Gastrocnemius medialis (tissue), 4 donors: ENCODE results near the gene LMAN1. TPM values are rescaled to one million over a fixed set of nuclear protein-coding genes. Genes with fewer than 3 reads are reported as not detected.

Source experiments
- ATAC-seq, 2 donors: fragments of 150-250 bp; one replicate each; pipeline ENCODE4 v1.9.1; 2016
- DNase-seq, 2 donors: peaks; one replicate each; pipeline ENCODE4 v3.0.0-alpha.2; 2019
- H3K27ac ChIP-seq, 4 donors: fragments of 200-600 bp; sonication (generic); 1 replicate in 1 of 4; 2 replicates in 3 of 4; pipeline ENCODE4 v1.5.1; 2016 to 2018; ENCODE audit warnings: mild to moderate bottlenecking in 2 of 4, moderate library complexity in 1 of 4
- H3K27me3 ChIP-seq, 3 donors: fragments of 200-600 bp; sonication (generic) in 2 of 3; 1 replicate in 1 of 3; 2 replicates in 2 of 3; pipeline versions ENCODE4 v1.5.1 to v1.6.0; 2016 to 2019; ENCODE audit warnings: mild to moderate bottlenecking in 1 of 3, moderate library complexity in 1 of 3
- H3K36me3 ChIP-seq, 2 donors: fragments of 200-600 bp; sonication (generic) in 1 of 2; one replicate each; pipeline ENCODE4 v1.5.1; 2017 to 2018
- H3K4me1 ChIP-seq, 2 donors: fragments of 200-600 bp; sonication (generic) in 1 of 2; one replicate each; pipeline ENCODE4 v1.5.1; 2016 to 2017; ENCODE audit warnings: mild to moderate bottlenecking in 2 of 2
- H3K4me3 ChIP-seq, 4 donors: fragments of 200-600 bp; sonication (generic) in 3 of 4; 1 replicate in 1 of 4; 2 replicates in 3 of 4; pipeline ENCODE4 v1.5.1; 2016 to 2019; ENCODE audit warnings: mild to moderate bottlenecking in 2 of 4
- H3K9me3 ChIP-seq, 3 donors: fragments of 200-600 bp; sonication (generic) in 2 of 3; 1 replicate in 1 of 3; 2 replicates in 2 of 3; pipeline ENCODE4 v1.5.1; 2016 to 2019
- CTCF ChIP-seq, 5 experiments: fragments of 450-650 bp in 3 of 5; fragments of 200-600 bp in 2 of 5; sonication (generic) in 2 of 5; IDR thresholded peaks in 4 of 5; conservative IDR thresholded peaks in 1 of 5; 1 replicate in 4 of 5; 2 replicates in 1 of 5; pipeline ENCODE4 v1.5.1; 2016 to 2019; ENCODE audit warnings: antibody characterized with exemption in 5 of 5, mild to moderate bottlenecking in 3 of 5, moderate library complexity in 3 of 5
- POLR2A ChIP-seq, 2 donors: fragments of 450-650 bp; IDR thresholded peaks; one replicate each; pipeline ENCODE4 v1.6.1; 2017; ENCODE audit warnings: antibody characterized with exemption in 2 of 2, mild to moderate bottlenecking in 2 of 2, moderate library complexity in 2 of 2
- in situ Hi-C, 4 donors: fragments of 200-750 bp; cut with MboI; loops; one replicate each; pipeline versions ENCODE4 v1.15.0 to v1.8.0; 2017; ENCODE audit warnings: low sequenced_read_pairs in 4 of 4
- intact Hi-C: fragments of 100-400 bp; cut with DNase I; formaldehyde crosslinking; loops from one replicate; pipeline ENCODE4 v1.15.1; 2023; ENCODE audit warnings: low total_unique reads
- total RNA-seq, 4 donors: library from RNA; depleted of rRNA; stranded (reverse); fragments of >200 nt; gene quantifications; one replicate each; pipeline versions ENCODE4 v1.1.0 to v1.2.3, GENCODE V29; 2016

LMAN1 gene
- total RNA-seq, 4 donors from 2014 or later = 48.6 to 74.8 (median 59.2) TPM

- intact Hi-C loops (no loop called here), in situ Hi-C loops (no loop called here)
- Histone ChIP-seq H3K27me3 (no peaks in the 10 kb centered on the region), H3K4me1 (peaks cover 29 to 32% of the 10 kb centered on the region in 2 donors), H3K4me3 (no peak overlapping the region), H3K36me3 (no peaks in the 10 kb centered on the region), H3K9me3 (no peaks in the 10 kb centered on the region), H3K27ac (peak overlapping the region; percentile 16 to 79 (median 64))
- TF ChIP-seq POLR2A (IDR thresholded peaks at IDR 0.05) = no peak
- no peak for TF ChIP-seq CTCF (IDR thresholded peaks at IDR 0.05 in 4 of 5, conservative IDR thresholded peaks at IDR 0.05 in 1 of 5)
- ATAC-seq (no peak), DNase-seq (no peak)
These were observed 28.0 kb upstream of the LMAN1 start for GRCh38 chr18:59386909-59387686.

- no peaks in the 10 kb centered on the region for H3K9me3 ChIP-seq
- H3K27ac ChIP-seq = peak overlapping the region; percentile 66 to 79 (median 69)
- TF ChIP-seq CTCF (IDR thresholded peaks at IDR 0.05 in 4 of 5, conservative IDR thresholded peaks at IDR 0.05 in 1 of 5) (no peak), POLR2A (IDR thresholded peaks at IDR 0.05) (no peak)
- peak; percentile 84 to 91 for ATAC-seq
- intact Hi-C loops = no loop called here
- peak; percentile 9 to 73 for DNase-seq
- in situ Hi-C loops = no loop called here
- H3K27me3 ChIP-seq = no peaks in the 10 kb centered on the region
- peaks cover 26 to 31% of the 10 kb centered on the region in 2 donors for H3K4me1 ChIP-seq
- no peak overlapping the region for H3K4me3 ChIP-seq
- no peaks in the 10 kb centered on the region for H3K36me3 ChIP-seq
These were observed 26.1 kb upstream of the LMAN1 start for GRCh38 chr18:59385191-59385590.

DNA sequence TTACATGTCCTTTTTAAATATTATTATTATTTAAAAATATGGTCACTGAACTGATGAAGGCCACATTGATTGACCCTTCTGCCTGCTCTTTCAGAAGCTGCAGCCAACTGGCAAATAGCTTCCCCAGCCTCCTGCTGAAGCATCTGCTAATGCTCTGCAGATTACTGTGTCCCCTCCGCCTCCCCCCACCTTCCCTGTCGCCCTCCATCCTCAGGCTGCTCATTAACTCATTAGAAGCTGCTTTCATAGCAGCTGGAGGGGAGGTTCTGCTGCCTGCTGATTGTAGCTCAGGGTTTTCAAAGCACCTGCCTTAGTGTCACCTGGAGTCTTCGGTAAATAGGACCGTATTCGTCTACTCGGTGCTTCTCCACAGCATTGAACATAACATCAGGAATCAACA, 24.8 kb upstream of the LMAN1 start:
- in situ Hi-C loops = no loop called here

GRCh38 chr18:59382383-59382782, 23.3 kb upstream of the LMAN1 start:
- no peaks in the 10 kb centered on the region for H3K9me3 ChIP-seq
- in situ Hi-C loops (no loop called here), intact Hi-C loops (no loop called here)

More for the DNA sequence above, 24.8 kb upstream of the LMAN1 start:
- Histone ChIP-seq H3K36me3 (no peaks in the 10 kb centered on the region), H3K27ac (peak overlapping the region in 1 of 4 donors; percentile 79), H3K9me3 (no peaks in the 10 kb centered on the region), H3K4me1 (peaks cover 12 to 17% of the 10 kb centered on the region in 2 donors), H3K4me3 (no peak overlapping the region), H3K27me3 (no peaks in the 10 kb centered on the region)
- TF ChIP-seq CTCF (IDR thresholded peaks at IDR 0.05 in 4 of 5, conservative IDR thresholded peaks at IDR 0.05 in 1 of 5) (no peak), POLR2A (IDR thresholded peaks at IDR 0.05) (no peak)
- DNase-seq = no peak
- intact Hi-C loops = no loop called here
- no peak for ATAC-seq

More at GRCh38 chr18:59382383-59382782, 23.3 kb upstream of the LMAN1 start:
- H3K36me3 ChIP-seq = no peaks in the 10 kb centered on the region
- no peak for ATAC-seq
- H3K27me3 ChIP-seq = no peaks in the 10 kb centered on the region
- TF ChIP-seq CTCF (IDR thresholded peaks at IDR 0.05 in 4 of 5, conservative IDR thresholded peaks at IDR 0.05 in 1 of 5) (peak in 1 of 5 experiments; percentile 18), POLR2A (IDR thresholded peaks at IDR 0.05) (no peak)
- H3K4me3 ChIP-seq = no peak overlapping the region
- H3K4me1 ChIP-seq = peaks cover 0 to 9% of the 10 kb centered on the region in 2 donors
- peak in 1 of 2 donors; percentile 30 for DNase-seq
- no peak overlapping the region for H3K27ac ChIP-seq
